A673 (cell line): ENCODE results near the gene BLOC1S5. TPM values are rescaled to one million over a fixed set of nuclear protein-coding genes. Genes with fewer than 3 reads are reported as not detected.

Experiments
- BruUV-seq: library from RNA; stranded (reverse); fragments of 400-500 nt; replicated peaks from 2 replicates; lab custom pipeline; 2021; lab: Mats Ljungman, UMichigan
- CTCF ChIA-PET: fragments of 300-600 bp; sonication (Branson Sonifier 250); formaldehyde crosslinking; loops from one replicate; lab custom pipeline; 2022; ENCODE audit warnings: antibody characterized with exemption; lab: Charles Lee
- POLR2A ChIA-PET: fragments of 300-600 bp; sonication (Branson Sonifier 250); formaldehyde crosslinking; loops from one replicate; lab custom pipeline; 2022; ENCODE audit warnings: antibody characterized with exemption; ENCODE audit not compliant: low non-redundant PET; lab: Charles Lee
- DNase-seq: peaks from one replicate; pipeline ENCODE4 v3.0.0-alpha.2; 2015; ENCODE audit warnings: low spot score
- H3K27ac ChIP-seq: fragments of 200-600 bp; sonication (generic); 2 replicates; pipeline ENCODE4 v1.5.1; 2016; ENCODE audit warnings: mixed run types, low read depth, mild to moderate bottlenecking, mixed read lengths, antibody characterized with exemption, low read length; ENCODE audit not compliant: poor library complexity, severe bottlenecking
- H3K27me3 ChIP-seq: fragments of 200-600 bp; sonication (generic); replicated peaks from 2 replicates; pipeline ENCODE4 v1.6.1; 2017; ENCODE audit warnings: mixed run types, low read depth, mild to moderate bottlenecking, mixed read lengths, antibody characterized with exemption, low read length; ENCODE audit not compliant: insufficient read depth, poor library complexity
- H3K36me3 ChIP-seq: fragments of 200-600 bp; sonication (generic); 2 replicates; pipeline ENCODE4 v1.6.1; 2016; ENCODE audit warnings: mixed run types, mild to moderate bottlenecking, mixed read lengths, antibody characterized with exemption, low read length; ENCODE audit not compliant: insufficient read depth, poor library complexity, severe bottlenecking
- H3K4me1 ChIP-seq: fragments of 200-600 bp; sonication (generic); 2 replicates; pipeline ENCODE4 v1.6.1; 2017; ENCODE audit warnings: mixed run types, mild to moderate bottlenecking, mixed read lengths, antibody characterized with exemption, low read length; ENCODE audit not compliant: insufficient read depth, poor library complexity, severe bottlenecking
- H3K4me3 ChIP-seq: fragments of 200-600 bp; sonication (generic); 2 replicates; pipeline ENCODE4 v1.5.1; 2016; ENCODE audit warnings: low read depth, mixed run types, mild to moderate bottlenecking, mixed read lengths, low read length; ENCODE audit not compliant: poor library complexity, severe bottlenecking
- H3K9me3 ChIP-seq: fragments of 200-600 bp; sonication (generic); 2 replicates; pipeline ENCODE4 v1.6.1; 2016; ENCODE audit warnings: mixed run types, low read depth, mild to moderate bottlenecking, mixed read lengths, antibody characterized with exemption, low read length; ENCODE audit not compliant: poor library complexity, severe bottlenecking
- CTCF ChIP-seq: fragments of 300-800, 200-600 bp; sonication (generic); conservative IDR thresholded peaks from 2 replicates; pipeline ENCODE4 v1.5.1; 2017; ENCODE audit warnings: low read depth, mild to moderate bottlenecking, antibody characterized with exemption, low read length, moderate library complexity, mixed read lengths
- EZH2 ChIP-seq: fragments of 200-600 bp; sonication (generic); IDR thresholded peaks from 2 replicates; pipeline ENCODE4 v1.6.1; 2017; ENCODE audit warnings: borderline replicate concordance, low read depth, mild to moderate bottlenecking, mixed read lengths, antibody characterized with exemption, low read length; ENCODE audit not compliant: poor library complexity, severe bottlenecking
- intact Hi-C: fragments of 100-400 bp; cut with micrococcal nuclease; formaldehyde crosslinking; loops from one replicate; pipeline ENCODE4 v1.10.0; 2022; ENCODE audit not compliant: unreplicated experiment
- total RNA-seq: library from RNA; stranded (reverse); gene quantifications from 2 replicates; pipeline ENCODE4 v1.2.3, GENCODE V29; 2021

Gene BLOC1S5
- total RNA-seq, 1 experiment from 2014 or later = 21.8 TPM

- TF ChIP-seq CTCF (no peak), EZH2 (no peak)
- Histone ChIP-seq H3K27ac (no peak overlapping the region), H3K9me3 (no peaks in the 10 kb centered on the region), H3K4me3 (no peak overlapping the region), H3K4me1 (no peaks in the 10 kb centered on the region), H3K36me3 (no peaks in the 10 kb centered on the region), H3K27me3 (no peaks in the 10 kb centered on the region)
- intact Hi-C loops = no loop called here
- no peak for DNase-seq
- BruUV-seq = no TSS peak
- ChIA-PET CTCF (no interaction called here), POLR2A (no interaction called here)
Observed at GRCh38 chr6:7974565-7974937, 89.6 kb downstream of the BLOC1S5 start.

GRCh38 chr6:7973584-7973983, 90.6 kb downstream of the BLOC1S5 start:
- Histone ChIP-seq H3K36me3 (no peaks in the 10 kb centered on the region), H3K4me1 (no peaks in the 10 kb centered on the region), H3K27ac (no peak overlapping the region), H3K9me3 (no peaks in the 10 kb centered on the region), H3K4me3 (no peak overlapping the region), H3K27me3 (no peaks in the 10 kb centered on the region)
- no peak for DNase-seq
- ChIA-PET CTCF (no interaction called here), POLR2A (no interaction called here)
- TF ChIP-seq CTCF (no peak), EZH2 (no peak)
- no TSS peak for BruUV-seq
- intact Hi-C loops = no loop called here

- ChIA-PET CTCF (no interaction called here), POLR2A (no interaction called here)
- no peaks in the 10 kb centered on the region for H3K27me3 ChIP-seq
- BruUV-seq = no TSS peak
- no peak overlapping the region for H3K4me3 ChIP-seq
- DNase-seq = no peak
- intact Hi-C loops = no loop called here
- no peaks in the 10 kb centered on the region for H3K4me1 ChIP-seq
- TF ChIP-seq CTCF = no peak
- TF ChIP-seq EZH2 = no peak
- no peaks in the 10 kb centered on the region for H3K9me3 ChIP-seq
- no peaks in the 10 kb centered on the region for H3K36me3 ChIP-seq
- no peak overlapping the region for H3K27ac ChIP-seq
Observed at GRCh38 chr6:7971499-7971898, 92.7 kb downstream of the BLOC1S5 start.
